NCI-H1694 (cell line): ENCODE measurements around the gene TLE4.
"Not testable (repeated sequence)": the region's sequence is repeated elsewhere in the genome, so short reads cannot be mapped to it uniquely, and the experiment has no call there.

Experiments used
- DNase-seq: peaks from one replicate; lab custom pipeline; 2025; lab: John Stamatoyannopoulos, UW

TLE4 gene

GRCh38 chr9:79637177-79637925, 65.6 kb downstream of the TLE4 start:
- no peak for DNase-seq

GRCh38 chr9:79638806-79639205, 67.0 kb downstream of the TLE4 start:
- no peak for DNase-seq

- DNase-seq = no peak
These were observed 67.6 kb downstream of the TLE4 start for GRCh38 chr9:79639354-79639753.

GRCh38 chr9:79640067-79640466, 68.3 kb downstream of the TLE4 start:
- not testable (repeated sequence) for DNase-seq

- no peak for DNase-seq
These were observed 69.3 kb downstream of the TLE4 start for GRCh38 chr9:79641070-79641469.

- no peak for DNase-seq
These were observed 70.9 kb downstream of the TLE4 start for GRCh38 chr9:79642671-79643070.

- DNase-seq = no peak
These were observed 72.3 kb downstream of the TLE4 start for GRCh38 chr9:79644048-79644447.

GRCh38 chr9:79644601-79645000, 72.8 kb downstream of the TLE4 start:
- DNase-seq = no peak

- DNase-seq = no peak
These were observed 73.3 kb downstream of the TLE4 start for GRCh38 chr9:79645110-79645509.

GRCh38 chr9:79646096-79646495, 74.3 kb downstream of the TLE4 start:
- DNase-seq = no peak

GRCh38 chr9:79651251-79651795, 79.6 kb downstream of the TLE4 start:
- DNase-seq = no peak

- no peak for DNase-seq
These were observed 80.8 kb downstream of the TLE4 start for GRCh38 chr9:79652598-79652997.

GRCh38 chr9:79654591-79655382, 83.0 kb downstream of the TLE4 start:
- DNase-seq = not testable (repeated sequence)

GRCh38 chr9:79655551-79655950, 83.8 kb downstream of the TLE4 start:
- no peak for DNase-seq

- no peak for DNase-seq
These were observed 84.4 kb downstream of the TLE4 start for GRCh38 chr9:79656169-79656568.

- no peak for DNase-seq
These were observed 86.1 kb downstream of the TLE4 start for GRCh38 chr9:79657891-79658290.

GRCh38 chr9:79658926-79659325, 87.2 kb downstream of the TLE4 start:
- DNase-seq = no peak

GRCh38 chr9:79660615-79661014, 88.8 kb downstream of the TLE4 start:
- DNase-seq = peak; percentile 42

- DNase-seq = no peak
These were observed 89.5 kb downstream of the TLE4 start for GRCh38 chr9:79661279-79661678.

GRCh38 chr9:79661886-79662536, 90.2 kb downstream of the TLE4 start:
- no peak for DNase-seq

GRCh38 chr9:79662537-79662956, 90.8 kb downstream of the TLE4 start:
- no peak for DNase-seq

GRCh38 chr9:79663300-79663699, 91.5 kb downstream of the TLE4 start:
- no peak for DNase-seq

GRCh38 chr9:79663878-79664277, 92.1 kb downstream of the TLE4 start:
- DNase-seq = peak; percentile 37
